ENCODE data around the gene CCNQ.

DNA sequence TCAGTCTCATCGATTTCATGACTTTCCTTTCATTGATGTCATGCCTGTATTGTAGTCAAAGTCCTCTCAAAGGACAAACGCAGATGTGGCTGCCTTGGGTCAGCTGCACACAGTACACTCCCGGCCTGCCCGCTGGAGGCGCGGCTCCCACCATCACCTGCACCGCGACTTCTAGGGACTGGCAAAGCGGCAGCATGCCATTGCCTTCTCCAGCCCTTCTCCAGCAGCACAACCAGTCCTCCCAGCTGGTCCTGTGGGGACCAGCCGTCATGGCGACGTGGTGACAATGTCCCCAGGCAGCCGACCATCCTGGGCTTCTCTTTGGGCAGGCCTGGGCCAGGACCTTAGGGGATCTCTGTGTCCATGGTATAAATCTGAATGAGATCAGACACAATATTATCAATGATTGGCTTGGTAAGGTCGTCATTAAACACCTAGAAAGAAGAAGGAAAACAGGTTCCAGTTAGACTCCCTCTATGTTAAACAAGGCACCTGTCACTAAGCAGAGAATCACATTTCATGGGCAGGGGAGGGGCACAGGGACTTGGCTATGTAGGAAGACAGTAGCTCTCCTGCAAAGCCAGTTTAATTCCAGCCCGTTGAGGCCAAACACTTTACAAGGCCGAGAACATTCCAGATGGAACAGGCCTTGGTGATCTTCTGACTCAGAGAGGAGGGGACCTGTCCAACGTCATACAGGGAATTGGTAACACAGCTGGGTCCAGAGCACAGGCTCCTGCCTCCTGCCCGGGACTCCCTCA lies 10.7 kb downstream of the CCNQ start:
- TF ChIP-seq TAF1 (conservative IDR thresholded peaks at IDR 0.05) = no peak
- TF ChIP-seq, protein P1, sequence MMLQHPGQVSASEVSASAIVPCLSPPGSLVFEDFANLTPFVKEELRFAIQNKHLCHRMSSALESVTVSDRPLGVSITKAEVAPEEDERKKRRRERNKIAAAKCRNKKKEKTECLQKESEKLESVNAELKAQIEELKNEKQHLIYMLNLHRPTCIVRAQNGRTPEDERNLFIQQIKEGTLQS (IDR thresholded peaks at IDR 0.05) = no peak
- TF ChIP-seq, protein P2, sequence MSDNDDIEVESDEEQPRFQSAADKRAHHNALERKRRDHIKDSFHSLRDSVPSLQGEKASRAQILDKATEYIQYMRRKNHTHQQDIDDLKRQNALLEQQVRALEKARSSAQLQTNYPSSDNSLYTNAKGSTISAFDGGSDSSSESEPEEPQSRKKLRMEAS (IDR thresholded peaks at IDR 0.05) = no peak
- no peak for TF ChIP-seq RXRA (IDR thresholded peaks at IDR 0.05)
- TF ChIP-seq, protein P3, sequence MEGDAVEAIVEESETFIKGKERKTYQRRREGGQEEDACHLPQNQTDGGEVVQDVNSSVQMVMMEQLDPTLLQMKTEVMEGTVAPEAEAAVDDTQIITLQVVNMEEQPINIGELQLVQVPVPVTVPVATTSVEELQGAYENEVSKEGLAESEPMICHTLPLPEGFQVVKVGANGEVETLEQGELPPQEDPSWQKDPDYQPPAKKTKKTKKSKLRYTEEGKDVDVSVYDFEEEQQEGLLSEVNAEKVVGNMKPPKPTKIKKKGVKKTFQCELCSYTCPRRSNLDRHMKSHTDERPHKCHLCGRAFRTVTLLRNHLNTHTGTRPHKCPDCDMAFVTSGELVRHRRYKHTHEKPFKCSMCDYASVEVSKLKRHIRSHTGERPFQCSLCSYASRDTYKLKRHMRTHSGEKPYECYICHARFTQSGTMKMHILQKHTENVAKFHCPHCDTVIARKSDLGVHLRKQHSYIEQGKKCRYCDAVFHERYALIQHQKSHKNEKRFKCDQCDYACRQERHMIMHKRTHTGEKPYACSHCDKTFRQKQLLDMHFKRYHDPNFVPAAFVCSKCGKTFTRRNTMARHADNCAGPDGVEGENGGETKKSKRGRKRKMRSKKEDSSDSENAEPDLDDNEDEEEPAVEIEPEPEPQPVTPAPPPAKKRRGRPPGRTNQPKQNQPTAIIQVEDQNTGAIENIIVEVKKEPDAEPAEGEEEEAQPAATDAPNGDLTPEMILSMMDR (IDR thresholded peaks at IDR 0.05; ENCODE audit: low read depth, low read length, missing input control) = no peak
- TF ChIP-seq RAD21 (IDR thresholded peaks at IDR 0.05) = no peak
- TF ChIP-seq, protein P4, sequence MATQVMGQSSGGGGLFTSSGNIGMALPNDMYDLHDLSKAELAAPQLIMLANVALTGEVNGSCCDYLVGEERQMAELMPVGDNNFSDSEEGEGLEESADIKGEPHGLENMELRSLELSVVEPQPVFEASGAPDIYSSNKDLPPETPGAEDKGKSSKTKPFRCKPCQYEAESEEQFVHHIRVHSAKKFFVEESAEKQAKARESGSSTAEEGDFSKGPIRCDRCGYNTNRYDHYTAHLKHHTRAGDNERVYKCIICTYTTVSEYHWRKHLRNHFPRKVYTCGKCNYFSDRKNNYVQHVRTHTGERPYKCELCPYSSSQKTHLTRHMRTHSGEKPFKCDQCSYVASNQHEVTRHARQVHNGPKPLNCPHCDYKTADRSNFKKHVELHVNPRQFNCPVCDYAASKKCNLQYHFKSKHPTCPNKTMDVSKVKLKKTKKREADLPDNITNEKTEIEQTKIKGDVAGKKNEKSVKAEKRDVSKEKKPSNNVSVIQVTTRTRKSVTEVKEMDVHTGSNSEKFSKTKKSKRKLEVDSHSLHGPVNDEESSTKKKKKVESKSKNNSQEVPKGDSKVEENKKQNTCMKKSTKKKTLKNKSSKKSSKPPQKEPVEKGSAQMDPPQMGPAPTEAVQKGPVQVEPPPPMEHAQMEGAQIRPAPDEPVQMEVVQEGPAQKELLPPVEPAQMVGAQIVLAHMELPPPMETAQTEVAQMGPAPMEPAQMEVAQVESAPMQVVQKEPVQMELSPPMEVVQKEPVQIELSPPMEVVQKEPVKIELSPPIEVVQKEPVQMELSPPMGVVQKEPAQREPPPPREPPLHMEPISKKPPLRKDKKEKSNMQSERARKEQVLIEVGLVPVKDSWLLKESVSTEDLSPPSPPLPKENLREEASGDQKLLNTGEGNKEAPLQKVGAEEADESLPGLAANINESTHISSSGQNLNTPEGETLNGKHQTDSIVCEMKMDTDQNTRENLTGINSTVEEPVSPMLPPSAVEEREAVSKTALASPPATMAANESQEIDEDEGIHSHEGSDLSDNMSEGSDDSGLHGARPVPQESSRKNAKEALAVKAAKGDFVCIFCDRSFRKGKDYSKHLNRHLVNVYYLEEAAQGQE (IDR thresholded peaks at IDR 0.05) = no peak
- no peak for TF ChIP-seq GABPA (IDR thresholded peaks at IDR 0.05 in 1 of 2, conservative IDR thresholded peaks at IDR 0.05 in 1 of 2)
- no peak for TF ChIP-seq NR2F2 (IDR thresholded peaks at IDR 0.05)
- no peak for TF ChIP-seq YY1 (IDR thresholded peaks at IDR 0.05)
- TF ChIP-seq FOXA1 (IDR thresholded peaks at IDR 0.05) = no peak

Data from liver (tissue), 3 donors.